Stimulated activated CD8-positive, alpha-beta memory T cell treated with anti-CD3 and anti-CD28 coated beads, Interleukin-15, amount 100 ng/mL, for 1 hour (primary cell): ENCODE results near the gene CXorf49B.
"Not testable (repeated sequence)": the region's sequence is repeated elsewhere in the genome, so short reads cannot be mapped to it uniquely, and the experiment has no call there.

Experiments used
- DNase-seq: peaks from one replicate; pipeline ENCODE4 v3.0.0-alpha.2; 2020; ENCODE audit warnings: low read depth

CXorf49B gene

DNA sequence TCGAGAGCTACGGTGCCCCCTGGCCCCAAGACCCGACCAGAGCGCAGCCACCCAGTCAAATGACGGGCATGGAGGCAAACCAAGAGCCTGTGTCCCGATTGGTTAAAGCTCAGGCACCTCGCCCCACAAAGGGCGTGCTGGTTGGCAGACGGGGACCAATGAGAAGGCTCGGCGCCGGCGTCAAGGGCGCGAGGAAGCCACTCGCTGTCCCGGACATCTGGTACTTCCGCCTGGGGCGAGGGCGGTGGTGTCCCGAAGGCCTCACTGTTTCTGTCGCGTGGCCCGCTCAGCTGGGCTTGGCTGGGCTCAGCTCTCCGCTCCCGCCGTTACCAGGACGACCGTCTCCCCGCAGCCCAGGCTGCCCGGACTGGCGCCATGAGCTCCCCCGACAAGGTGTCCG lies at the start of gene CXorf49B:
Gene CXorf49B (plus strand): TSS at position 301 of the 400 bp plus-strand sequence. CDS start 75 bp downstream, at position 376.
- DNase-seq: not testable (repeated sequence)

DNA sequence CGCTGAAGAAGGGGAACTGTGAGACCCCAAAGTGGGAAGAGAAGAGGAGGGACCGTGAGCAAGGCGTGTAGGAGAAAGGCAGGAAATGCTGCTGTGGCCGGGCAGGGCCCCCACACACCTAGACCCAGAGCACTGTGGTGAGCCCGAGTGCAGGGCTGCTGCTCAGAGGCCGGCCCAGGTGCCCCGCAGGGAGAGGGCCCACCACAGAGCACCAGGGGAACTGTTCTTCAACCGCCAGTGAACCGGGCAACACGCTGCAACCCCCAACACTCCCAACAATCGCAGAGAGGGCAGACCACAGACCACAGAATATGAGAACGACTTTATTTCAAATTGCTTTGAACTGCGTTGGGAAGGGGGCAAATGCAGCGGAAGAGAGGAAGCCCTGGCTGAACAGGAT lies 49.1 kb upstream of the CXorf49B start:
- DNase-seq: not testable (repeated sequence)

DNA sequence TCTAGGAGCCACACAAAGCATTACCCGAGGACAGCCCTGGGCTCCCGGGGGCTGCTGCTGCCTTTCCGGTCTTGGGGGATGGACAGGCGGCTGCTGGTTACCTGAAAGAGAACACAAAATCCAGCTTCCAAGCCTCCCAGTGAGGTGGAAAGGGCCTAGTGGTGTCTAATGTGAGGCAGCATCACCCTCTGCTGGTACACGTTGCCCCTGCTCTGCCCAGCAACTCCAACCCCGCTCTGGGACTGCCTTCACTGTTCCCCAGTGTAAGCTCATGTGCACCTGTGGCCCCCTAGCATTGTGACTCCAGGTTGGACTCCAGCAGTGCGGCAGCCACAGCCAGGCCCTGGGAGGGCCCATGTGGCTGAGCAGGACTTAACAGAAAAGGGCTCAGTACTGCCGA lies 47.6 kb upstream of the CXorf49B start:
- not testable (repeated sequence) for DNase-seq

DNA sequence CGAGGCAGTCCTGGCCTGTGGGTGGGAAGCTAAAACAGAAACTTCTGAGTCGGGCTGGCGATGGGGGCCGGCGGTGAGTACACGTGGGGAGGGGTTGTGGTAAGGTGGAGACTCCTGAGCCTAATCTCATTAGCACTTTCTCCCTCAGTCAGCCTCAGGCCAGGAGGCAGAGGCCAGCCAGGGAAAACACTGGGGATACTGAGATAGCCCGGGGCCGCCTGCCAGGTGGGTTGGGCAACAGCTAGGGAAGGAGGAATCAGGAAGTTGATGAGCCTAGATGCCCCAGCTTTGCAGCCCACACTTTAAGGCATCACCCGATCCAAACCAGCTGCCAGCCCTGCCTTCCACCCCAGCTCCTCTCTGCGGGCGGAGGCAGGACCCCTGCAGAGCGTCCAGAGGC lies 46.8 kb upstream of the CXorf49B start:
- DNase-seq: not testable (repeated sequence)

DNA sequence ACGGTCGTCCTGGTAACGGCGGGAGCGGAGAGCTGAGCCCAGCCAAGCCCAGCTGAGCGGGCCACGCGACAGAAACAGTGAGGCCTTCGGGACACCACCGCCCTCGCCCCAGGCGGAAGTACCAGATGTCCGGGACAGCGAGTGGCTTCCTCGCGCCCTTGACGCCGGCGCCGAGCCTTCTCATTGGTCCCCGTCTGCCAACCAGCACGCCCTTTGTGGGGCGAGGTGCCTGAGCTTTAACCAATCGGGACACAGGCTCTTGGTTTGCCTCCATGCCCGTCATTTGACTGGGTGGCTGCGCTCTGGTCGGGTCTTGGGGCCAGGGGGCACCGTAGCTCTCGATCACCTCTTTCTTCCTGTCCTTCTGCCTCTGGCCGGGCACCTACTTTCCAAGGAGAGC lies 45.0 kb upstream of the CXorf49B start, which contains the start of gene CXorf49:
Gene CXorf49 (minus strand): TSS at position 101 of the 400 bp plus-strand sequence. CDS start 134 bp downstream, outside the sequence.
- DNase-seq: not testable (repeated sequence)

DNA sequence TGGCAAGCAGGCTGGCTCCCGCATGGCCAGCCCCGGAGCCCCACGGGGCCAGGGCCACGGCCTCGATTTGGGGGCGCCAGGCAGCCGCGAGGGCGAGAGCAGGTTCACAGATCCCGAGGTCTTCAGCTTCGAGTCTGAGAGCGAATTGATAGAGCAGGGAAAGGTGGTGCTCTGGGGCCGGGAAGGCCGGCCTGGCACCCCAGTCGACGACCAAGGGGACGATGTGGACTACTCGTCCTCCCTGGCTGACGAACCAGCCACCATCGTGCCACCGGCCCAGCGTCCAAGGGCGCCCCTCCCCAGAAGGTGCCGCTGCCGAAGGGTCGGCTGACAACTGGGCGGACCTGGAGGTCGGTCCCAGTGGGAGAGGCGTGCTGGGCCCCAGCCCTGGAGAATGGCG lies 44.0 kb upstream of the CXorf49B start:
- not testable (repeated sequence) for DNase-seq

DNA sequence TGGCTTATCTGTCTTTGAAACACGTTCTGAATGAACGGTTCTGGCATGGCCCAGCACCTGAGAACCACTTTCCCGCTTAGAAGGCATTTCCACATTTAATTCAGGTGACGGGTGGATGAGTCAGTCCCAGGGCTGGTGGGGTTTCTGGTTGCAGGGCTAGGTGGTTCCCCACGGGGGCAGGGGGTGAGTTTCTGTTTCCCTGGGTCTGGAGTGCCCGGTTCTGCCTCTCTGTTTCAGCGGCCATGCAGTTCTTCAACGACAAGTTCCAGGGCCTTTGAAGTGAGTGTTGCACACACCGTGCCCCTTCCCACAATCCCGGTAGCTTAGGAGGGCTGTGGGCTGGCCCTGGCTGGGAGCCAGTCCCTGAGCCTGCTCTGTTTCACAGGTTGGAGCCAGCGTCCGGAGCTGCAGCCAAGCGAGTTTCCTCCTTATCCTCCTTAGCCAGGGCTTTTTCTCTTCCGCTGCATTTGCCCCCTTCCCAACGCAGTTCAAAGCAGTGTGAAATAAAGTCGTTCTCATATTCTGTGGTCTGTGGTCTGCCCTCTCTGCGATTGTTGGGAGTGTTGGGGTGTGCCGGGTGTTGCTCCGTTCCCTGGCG lies 42.8 kb upstream of the CXorf49B start:
- not testable (repeated sequence) for DNase-seq

DNA sequence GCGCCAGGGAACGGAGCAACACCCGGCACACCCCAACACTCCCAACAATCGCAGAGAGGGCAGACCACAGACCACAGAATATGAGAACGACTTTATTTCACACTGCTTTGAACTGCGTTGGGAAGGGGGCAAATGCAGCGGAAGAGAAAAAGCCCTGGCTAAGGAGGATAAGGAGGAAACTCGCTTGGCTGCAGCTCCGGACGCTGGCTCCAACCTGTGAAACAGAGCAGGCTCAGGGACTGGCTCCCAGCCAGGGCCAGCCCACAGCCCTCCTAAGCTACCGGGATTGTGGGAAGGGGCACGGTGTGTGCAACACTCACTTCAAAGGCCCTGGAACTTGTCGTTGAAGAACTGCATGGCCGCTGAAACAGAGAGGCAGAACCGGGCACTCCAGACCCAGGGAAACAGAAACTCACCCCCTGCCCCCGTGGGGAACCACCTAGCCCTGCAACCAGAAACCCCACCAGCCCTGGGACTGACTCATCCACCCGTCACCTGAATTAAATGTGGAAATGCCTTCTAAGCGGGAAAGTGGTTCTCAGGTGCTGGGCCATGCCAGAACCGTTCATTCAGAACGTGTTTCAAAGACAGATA lies 2.4 kb upstream of the CXorf49B start:
- DNase-seq: not testable (repeated sequence)

DNA sequence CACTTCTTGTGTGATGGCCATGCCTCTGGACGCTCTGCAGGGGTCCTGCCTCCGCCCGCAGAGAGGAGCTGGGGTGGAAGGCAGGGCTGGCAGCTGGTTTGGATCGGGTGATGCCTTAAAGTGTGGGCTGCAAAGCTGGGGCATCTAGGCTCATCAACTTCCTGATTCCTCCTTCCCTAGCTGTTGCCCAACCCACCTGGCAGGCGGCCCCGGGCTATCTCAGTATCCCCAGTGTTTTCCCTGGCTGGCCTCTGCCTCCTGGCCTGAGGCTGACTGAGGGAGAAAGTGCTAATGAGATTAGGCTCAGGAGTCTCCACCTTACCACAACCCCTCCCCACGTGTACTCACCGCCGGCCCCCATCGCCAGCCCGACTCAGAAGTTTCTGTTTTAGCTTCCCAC lies 1.7 kb downstream of the CXorf49B start:
- not testable (repeated sequence) for DNase-seq

DNA sequence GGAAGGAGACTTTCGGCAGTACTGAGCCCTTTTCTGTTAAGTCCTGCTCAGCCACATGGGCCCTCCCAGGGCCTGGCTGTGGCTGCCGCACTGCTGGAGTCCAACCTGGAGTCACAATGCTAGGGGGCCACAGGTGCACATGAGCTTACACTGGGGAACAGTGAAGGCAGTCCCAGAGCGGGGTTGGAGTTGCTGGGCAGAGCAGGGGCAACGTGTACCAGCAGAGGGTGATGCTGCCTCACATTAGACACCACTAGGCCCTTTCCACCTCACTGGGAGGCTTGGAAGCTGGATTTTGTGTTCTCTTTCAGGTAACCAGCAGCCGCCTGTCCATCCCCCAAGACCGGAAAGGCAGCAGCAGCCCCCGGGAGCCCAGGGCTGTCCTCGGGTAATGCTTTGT lies 2.5 kb downstream of the CXorf49B start:
- DNase-seq: not testable (repeated sequence)

DNA sequence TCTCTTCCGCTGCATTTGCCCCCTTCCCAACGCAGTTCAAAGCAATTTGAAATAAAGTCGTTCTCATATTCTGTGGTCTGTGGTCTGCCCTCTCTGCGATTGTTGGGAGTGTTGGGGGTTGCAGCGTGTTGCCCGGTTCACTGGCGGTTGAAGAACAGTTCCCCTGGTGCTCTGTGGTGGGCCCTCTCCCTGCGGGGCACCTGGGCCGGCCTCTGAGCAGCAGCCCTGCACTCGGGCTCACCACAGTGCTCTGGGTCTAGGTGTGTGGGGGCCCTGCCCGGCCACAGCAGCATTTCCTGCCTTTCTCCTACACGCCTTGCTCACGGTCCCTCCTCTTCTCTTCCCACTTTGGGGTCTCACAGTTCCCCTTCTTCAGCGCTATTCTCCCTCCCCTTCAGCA lies 4.0 kb downstream of the CXorf49B start:
- not testable (repeated sequence) for DNase-seq

DNA sequence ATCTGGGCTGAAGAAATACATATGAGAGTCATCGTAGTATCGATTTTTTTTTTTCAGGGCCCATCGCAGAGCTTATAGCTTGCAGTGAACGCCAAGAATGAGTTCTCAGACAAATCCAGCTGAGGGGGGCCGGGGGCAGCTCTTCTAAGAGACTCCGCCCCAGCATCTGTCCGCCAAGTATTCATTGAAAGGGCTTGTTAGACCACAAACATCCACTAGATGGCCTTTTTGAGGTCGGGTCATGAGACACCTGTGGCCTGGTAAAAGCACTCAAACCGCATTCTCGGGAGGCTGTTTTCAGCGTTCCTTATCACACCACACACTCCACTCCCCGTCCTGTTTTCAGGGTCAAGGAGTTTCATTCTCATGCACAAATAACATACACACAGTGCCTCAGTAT lies 15.2 kb downstream of the CXorf49B start:
- DNase-seq: not testable (repeated sequence)

DNA sequence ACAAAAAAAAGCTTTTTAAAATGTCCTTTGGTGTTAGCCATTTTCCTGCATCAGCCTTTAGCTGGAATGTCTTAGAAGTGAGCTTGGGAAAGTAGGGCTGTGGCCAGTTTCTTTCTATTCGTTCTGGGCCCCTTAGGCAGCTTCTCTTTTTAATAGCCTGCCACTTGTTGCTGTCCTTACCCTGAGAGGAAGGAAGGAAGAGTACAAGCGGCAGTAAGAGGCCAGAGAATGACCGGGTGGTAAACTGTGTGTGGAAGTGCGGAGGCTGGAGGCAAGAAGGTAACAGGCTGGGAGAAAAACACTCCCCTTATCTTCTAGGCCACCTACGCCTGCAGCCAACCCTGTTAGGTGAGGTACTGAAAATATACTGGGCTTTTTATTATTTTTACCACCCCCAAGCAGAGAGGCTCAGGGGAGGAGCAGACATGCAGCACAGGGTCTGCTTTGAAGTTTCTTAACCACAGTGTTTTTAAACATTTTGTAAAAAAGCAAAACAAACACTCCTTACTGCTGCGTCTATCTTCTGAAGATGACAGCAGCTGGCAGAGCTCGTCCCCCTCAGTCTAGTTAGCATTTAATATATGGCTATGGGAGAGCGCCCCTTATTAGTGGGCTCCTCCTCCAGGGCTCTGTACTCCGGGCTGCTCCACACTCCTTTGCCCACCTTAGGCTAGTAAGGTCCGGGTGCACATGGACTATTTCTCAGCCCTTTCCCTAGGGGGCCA lies 19.2 kb downstream of the CXorf49B start:
- not testable (repeated sequence) for DNase-seq

DNA sequence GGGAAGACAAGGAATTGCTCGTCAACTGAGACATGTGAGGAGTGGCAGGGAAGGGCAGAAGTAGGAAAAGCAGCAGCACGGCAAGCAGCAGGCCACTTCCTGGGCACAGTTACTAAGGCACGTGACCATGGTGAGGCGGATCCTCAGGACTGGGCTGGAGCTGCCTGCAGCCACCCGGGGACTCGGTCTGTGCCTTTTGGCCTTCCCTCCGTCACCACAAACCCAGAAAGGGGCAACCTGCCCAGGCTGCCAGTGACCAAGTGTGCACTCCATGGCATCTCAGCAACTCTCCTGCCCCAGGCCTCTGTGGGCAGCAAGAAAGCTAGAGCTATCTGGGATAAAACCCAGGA lies 19.8 kb downstream of the CXorf49B start:
- DNase-seq: not testable (repeated sequence)

DNA sequence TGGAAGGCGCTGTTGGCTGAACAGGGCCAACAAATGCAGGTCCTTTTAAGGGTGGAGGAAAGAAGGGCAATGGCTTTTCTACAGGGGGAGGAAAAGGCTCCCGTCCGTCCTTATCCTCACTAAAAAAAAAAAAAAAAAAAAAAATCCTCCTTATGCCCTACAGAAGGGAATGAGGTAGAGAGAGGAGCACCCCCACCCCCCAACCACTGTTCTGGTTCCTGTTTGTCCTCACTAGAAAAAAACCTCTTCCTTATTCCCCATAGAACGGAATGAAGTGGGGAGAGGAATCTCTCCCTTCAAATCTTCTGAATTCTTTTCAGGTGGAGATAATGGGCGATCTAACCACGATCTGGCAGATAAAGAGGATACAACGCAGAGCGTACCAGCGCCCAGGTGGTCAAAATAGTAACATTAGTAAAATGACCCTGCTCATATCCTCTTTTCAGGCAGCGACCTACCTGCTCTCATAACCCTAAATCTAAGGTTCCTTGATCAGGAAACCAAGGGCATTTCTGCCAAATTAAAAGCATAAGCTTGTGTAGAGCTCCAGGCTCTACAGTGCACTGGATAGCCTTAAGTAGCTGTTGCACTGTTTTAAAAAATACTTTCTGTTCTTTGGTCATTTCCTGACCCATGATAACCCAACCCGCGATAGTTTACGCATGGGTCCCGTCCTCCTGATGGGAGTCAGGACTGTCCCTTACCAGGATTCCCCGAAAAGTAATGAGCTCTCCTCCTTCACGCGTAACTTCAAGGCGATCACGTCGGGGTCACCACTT lies 20.6 kb downstream of the CXorf49B start:
- not testable (repeated sequence) for DNase-seq

DNA sequence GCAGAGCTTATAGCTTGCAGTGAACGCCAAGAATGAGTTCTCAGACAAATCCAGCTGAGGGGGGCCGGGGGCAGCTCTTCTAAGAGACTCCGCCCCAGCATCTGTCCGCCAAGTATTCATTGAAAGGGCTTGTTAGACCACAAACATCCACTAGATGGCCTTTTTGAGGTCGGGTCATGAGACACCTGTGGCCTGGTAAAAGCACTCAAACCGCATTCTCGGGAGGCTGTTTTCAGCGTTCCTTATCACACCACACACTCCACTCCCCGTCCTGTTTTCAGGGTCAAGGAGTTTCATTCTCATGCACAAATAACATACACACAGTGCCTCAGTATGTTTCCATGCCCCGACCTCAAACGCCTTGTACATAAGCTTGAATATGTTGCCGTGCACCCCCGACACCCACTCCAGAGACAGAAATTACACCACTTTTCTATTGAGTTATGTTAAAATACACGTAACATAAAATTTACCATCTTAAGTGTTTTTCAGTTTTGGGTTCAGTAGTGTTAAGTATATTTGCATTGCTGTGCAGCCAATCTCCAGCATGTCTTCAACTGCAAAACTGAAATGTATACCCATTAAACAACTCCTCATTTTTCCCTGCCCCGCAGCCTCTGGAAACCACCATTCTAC lies 21.3 kb downstream of the CXorf49B start:
- DNase-seq: not testable (repeated sequence)

DNA sequence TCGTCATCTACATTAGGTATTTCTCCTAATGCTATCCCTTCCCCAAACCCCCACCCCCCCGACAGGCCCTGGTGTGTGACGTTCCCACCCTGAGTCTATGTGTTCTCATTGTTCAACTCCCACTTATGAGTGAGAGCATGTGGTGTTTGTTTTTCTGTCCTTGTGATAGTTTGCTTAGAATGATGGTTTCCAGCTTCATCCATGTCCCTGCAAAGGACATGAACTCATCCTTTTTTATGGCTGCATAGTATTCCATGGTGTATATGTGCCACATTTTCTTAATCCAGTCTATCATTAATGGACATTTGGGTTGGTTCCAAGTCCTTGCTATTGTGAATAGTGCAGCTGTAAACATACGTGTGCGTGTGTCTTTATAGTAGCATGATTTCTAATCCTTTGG lies 43.3 kb downstream of the CXorf49B start:
- DNase-seq: not testable (repeated sequence)

DNA sequence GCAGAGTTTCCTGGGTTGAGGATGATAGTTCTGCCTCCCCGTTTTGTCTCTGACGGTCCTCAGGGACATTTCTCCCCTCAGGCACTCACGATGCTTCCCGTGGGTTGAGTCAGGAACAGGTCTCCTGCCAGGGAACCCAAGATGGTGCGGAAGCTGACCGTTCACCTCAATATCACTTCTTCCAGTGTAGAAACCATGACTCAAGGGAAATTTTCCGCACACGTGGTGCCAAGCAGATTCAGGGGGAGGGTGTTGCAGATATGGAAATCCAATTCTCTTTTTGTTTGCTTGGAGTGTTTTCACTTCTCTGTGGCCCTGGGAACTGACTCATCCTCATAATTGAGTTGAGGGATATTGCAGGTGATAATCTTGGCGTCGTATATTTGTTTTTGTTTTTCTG lies 46.7 kb downstream of the CXorf49B start:
- DNase-seq: no peak

DNA sequence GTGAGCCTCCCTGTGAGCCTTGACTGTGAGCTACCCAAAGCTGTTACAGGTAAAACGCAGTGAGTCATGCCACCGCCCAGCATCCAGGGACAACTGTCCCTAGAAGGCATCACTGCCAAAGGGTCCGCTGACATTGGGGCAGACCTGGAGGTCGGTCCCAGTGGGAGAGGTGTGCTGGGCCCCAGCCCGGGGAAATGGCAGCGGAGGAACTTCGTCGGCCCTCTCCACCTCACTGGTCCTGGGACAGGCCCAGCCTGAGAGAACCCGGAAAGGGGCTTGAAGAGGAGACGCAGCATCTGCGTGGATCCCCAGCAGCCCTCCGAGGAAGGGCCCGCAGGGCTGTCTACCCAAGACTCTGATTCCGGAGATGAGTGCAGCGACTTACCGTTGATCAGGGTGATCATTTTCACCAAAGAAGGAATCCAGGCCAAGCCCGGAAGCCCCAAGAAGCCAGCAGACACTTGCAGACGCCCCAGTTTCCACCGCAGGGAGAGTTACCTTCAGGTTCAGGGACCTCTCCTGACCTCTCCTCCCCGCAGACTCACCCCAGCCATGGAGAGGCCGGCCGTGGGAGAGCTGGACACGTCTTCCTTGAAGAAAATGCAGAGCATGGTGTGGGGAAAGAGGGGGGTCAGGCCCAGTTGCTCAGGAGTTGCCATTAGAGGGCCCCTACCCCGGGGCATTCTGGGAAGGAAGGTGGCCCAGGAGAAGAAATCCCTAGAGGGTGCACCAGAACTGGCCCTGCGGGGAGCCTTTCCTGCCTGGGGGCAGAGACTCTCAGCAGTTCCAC lies 51.2 kb downstream of the CXorf49B start:
- no peak for DNase-seq

DNA sequence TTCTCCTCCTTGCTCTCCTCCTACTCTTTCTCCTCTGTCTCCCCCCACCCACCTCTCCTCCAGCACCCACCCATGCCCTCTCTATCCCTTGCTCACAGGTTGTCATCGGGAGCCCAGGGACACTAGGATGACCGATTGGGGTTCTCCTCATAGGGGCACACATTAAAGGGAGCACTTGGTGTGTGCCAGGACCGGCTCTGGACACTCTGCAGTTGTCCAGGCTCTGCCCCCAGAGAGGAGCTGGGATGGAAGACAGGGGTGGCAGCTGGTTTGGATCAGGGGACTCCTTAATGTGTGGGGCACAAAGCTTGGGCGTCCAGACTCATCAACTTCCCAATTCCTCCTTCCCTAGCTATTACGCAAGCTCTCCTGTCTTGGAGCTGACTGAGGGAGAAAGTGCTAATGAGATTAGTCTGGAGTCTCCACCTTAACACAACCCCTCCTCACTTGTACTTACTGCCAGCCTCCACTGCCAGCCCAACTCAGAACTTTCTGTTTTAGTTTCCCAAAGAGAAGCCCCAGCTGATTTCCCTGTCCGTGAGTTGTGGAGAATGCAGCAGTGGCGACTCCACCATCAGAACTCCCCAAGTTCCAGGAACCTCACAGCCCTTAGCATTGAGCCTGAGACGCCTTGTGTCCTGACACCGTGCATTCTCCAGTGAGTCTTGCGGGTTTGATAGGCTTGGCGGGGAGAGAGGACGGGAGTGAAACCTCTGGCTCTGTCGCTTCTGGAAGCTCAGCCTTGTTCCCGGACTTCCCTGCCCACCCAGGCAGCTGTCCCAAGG lies 52.2 kb downstream of the CXorf49B start:
- DNase-seq: no peak

DNA sequence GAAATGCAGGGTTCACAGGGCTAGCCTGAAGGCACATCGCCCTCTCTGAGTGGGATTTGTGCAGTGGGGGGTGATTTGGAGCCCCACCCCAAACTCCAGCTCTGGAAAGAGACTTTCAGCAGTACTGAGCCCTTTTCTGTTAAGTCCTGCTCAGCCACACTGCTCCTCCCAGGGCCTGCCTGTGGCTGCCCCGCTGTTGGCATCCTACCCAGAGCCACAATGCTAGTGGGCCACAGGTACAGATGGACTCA lies 52.7 kb downstream of the CXorf49B start:
- DNase-seq: no peak
